Left colon (tissue), 2 donors: ENCODE results near the gene OMP. TPM values are rescaled to one million over a fixed set of nuclear protein-coding genes. Genes with fewer than 3 reads are reported as not detected.

ENCODE experiments used
- ATAC-seq: fragments of 200-7000 bp; cut with Tn5 transposase; one replicate; pipeline ENCODE4 v1.9.1; 2020; ENCODE audit warnings: mild to moderate bottlenecking, moderate library complexity
- DNase-seq, 2 donors: peaks; one replicate each; pipeline ENCODE4 v3.0.0-alpha.2; 2020
- intact Hi-C, 2 donors: fragments of 100-400 bp; cut with DNase I in 1 of 2; cut with micrococcal nuclease in 1 of 2; formaldehyde crosslinking; loops; one replicate each; pipeline versions ENCODE4 v1.11.2 to v1.14.0; 2022; cut with DNase I, micrococcal nuclease
- total RNA-seq, 2 donors: library from RNA; stranded (reverse); fragmentation: NEBNext Ultra II Directional; extraction: Animal tissue kit (Norgen Biotek cat#: 25700); gene quantifications; one replicate each; pipeline ENCODE4 v1.2.1, GENCODE V29; 2021
- donor health status: DM: no; HTN: no; CAD: no.
- donor health status: DM: yes; HTN: yes; CAD: no.

The OMP gene
- total RNA-seq, 2 donors from 2014 or later = 7.1 to 11.9 TPM

DNA sequence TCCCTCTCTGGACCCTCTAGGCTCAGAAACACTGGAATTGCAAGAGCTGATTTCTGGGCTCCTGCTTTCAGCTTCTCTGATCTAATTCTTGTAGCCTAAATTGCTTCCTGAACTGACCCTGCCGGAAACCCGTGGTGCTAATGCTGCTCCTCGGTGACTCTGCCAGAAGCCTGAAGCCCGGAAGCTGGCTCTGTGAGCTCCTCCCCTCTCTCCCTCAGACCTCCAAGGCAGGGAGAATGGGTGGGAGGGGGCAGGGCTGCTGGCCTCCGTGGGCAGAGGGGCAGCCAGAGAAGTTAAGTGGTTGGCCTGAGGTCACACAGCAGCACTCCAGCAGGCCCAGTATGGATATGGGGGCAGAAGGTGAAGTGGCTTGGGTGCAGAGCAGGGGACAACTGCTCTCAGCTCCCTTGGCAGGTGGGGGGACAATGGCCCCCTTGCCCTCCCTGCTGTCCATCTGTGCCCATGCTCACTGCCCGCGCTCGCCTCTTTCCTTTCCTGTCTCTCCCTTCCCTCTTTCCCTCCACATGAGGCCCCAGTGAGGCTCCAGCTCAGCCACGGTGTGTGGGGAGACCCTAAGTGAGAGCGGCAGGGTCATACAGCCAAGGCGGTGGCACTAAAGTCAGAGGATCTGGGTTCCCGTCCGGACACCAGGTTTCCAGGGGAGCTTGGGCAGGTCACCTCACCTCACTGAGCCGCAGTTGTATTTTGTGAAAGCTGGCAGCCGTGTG, 19.6 kb upstream of the OMP start:
- DNase-seq (peak; percentile 66 to 80), ATAC-seq (peak; percentile 28)
- intact Hi-C loops = no loop called here

DNA sequence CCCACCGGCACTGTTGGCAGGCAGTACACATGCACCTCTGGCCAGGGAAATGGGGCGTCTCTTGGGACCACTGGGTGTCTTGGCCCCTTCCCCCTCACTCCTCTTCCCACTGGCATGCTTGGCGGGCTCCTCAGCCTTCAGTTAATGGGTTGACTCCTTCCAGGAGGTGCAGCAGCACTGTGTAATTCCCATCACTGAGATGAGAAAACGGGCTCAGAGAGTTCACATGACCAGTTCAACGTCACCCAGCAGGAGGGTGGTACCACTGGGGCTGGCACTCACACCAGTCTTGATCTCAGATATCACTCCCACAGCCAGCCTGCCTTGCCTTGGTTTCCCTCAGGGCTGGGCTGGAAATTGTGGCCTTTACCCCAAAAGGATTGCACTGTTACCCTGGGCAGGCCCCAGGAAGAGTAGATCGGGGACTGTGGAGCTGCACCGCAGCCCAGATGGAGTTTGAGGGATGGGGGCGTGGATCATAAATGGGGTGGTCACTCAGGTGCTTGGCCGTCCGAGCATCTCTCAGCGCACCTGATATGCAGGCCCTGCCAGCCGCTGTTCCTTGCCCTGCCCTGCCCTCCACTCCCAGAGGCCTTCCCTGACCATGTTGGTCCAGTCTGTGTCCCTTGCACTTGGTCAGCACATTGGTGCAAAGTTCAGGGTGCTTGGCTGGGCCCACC, 18.9 kb upstream of the OMP start:
- peak; percentile 6 to 31 for DNase-seq
- intact Hi-C loops = no loop called here
- ATAC-seq = no peak

DNA sequence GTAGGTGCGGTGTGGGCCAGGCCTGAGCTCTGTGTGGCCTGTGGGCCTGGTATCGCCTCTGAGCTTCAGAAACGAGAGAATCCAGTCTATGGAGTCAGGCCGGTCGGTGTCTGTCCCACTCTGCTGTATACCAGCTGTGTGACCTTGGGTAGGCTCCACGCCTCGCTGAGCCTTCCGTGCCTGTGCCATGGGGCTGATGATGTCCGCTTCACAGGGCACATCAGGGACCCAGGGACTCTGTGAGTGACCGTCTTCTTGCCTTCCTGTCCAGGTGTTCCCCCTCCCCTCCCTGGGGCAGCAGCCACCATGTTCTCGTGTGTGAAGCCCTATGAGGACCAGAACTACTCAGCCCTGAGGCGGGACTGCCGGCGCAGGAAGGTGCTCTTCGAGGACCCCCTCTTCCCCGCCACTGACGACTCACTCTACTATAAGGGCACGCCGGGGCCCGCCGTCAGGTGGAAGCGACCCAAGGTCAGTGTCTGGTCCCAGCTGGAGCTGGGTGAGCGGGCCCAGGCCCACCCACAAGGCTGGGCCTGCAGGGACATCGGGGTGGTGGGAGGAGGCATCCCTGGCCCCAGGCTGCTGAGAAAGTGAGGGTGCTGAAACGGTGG, 18.0 kb upstream of the OMP start:
- no peak for ATAC-seq
- peak; percentile 9 to 27 for DNase-seq
- intact Hi-C loops = no loop called here

DNA sequence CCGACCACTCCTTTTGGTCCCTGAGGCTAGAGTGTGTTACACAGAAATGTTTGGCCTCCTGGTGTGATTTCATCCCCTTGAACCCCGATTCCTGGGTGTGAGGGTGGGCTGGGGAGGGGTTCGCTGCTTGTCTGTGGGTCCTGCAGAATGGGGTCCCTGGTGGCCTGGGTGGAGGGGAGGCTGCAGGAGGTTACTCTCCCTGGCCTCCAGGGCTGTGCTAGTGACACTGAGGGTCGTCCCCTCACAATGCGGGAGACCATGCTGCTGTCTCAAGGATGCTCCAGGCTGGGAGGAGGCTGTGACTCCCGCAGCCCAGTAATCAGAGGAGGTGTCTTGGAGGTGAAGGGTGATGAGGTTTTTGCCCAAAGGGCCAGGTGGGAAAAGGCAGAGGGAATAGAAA, 17.0 kb upstream of the OMP start:
- DNase-seq (peak; percentile 5 to 21), ATAC-seq (no peak)
- intact Hi-C loops = no loop called here

DNA sequence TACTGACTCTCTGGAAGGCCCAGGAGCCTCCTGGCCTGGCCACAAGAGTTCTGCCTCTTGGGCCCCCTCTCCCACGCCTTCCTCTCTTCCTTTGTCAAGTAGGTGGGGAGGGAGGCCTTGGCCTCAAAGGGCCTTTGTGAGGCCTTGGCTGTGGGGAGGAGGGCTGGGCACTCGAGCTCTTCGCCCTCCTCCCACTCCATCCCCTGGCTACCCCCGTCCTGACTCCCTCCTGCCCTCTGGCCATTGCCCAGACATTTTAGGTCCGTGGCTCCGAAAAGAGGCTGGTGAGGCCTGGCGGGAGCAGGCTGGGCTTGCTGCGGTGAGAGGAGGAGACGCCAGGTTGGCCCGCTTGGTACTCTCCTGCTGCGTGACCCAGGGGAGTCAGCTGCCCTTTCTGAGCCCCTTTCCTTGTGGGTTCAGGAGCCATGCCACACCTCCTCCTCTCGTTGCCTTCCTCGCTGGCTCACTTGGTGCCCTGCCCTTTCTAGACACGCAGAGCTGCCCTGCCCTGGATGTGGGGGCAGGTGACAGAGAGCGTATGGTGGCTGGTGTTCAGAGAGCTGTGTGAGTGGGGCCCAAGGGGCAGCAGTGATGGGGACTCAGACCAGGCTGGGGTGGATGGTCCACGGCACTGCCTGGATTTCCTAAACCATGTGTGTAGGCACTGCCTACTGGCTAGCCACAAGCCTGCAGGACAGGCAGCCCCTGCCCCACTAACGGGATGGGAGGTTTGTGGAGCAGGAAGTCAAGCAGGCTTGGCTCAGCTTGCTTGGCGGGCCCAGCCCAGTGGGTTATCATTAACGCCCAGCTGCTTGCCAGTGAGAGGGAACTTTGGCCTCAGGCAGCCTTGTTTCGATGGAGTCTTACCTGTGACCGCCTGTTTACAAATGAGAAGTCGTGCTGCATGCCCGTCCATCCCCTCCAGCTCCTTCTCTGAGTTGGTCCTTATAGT, 15.8 kb upstream of the OMP start:
- peak; percentile 73 for ATAC-seq
- intact Hi-C loops = no loop called here
- peak; percentile 83 to 93 for DNase-seq

DNA sequence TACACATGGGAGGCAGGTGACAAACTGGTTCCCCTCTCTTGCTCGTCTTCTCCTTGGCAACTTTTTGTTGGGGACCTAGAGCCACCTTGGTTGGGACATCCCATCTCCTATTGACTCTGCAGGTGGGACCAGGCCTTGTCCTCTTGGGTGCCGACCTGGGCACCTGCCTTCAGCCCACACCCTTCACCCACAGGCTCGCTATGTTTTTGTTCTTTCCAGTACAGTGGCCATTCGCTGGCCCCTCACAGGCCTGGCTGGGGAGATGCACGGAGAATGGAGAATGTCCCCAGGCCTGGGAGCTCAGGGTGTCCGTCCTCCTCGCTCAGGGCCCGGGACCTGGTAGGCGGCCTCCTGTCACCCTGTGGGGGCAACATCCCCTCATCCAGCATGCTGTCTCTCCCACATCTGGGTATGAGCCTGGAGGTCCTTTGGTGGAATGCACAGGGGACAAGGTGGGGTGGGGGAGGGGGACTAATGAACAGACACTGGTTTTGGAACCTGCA, 14.9 kb upstream of the OMP start:
- intact Hi-C loops = loop anchor here in 1 of 2 donors (2.0 kb wide), 1 partner anchor 41 kb away; no protein-coding TSS in a partner anchor
- ATAC-seq = no peak
- peak; percentile 15 to 25 for DNase-seq

DNA sequence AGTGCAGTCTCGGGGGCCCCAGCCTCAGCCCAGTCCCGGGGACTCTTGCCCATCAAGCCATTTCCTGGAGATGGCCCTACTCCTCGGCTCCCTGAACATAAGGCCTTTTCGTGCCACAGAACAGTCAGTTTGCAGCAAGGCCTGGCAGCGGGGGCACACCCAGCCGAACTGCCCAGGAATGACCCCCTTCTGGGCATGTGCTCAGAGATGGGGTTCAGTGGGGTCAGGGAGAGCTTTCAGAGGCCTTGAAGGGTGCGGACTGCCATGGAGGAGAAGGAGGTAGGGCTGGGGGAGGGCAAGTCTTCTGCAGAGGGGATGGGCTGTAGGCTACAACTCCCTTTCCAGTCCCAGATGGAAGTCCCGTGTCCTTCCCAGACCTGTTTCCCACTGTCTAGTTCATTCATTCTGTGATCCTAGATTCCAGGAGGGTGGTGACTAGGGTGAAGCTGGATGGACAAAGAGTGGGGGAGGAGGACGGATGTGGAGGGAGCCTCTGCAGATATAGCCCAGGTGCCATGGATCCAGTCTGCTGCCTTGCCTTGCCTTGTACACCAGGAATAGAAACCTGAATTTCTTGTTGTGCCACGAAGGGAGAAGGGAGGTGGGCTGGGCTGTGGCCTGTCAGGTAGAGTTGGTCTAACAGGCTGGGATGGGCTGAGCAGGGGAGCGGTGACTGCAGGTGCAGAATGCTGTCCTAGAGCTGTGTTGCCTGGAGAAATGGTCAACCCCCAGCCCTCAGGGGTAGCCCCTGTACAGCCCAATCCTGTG, 14.2 kb upstream of the OMP start:
- ATAC-seq = peak; percentile 40
- intact Hi-C loops = loop anchor here in 1 of 2 donors (2.0 kb wide), 1 partner anchor 42 kb away; no protein-coding TSS in a partner anchor

DNA sequence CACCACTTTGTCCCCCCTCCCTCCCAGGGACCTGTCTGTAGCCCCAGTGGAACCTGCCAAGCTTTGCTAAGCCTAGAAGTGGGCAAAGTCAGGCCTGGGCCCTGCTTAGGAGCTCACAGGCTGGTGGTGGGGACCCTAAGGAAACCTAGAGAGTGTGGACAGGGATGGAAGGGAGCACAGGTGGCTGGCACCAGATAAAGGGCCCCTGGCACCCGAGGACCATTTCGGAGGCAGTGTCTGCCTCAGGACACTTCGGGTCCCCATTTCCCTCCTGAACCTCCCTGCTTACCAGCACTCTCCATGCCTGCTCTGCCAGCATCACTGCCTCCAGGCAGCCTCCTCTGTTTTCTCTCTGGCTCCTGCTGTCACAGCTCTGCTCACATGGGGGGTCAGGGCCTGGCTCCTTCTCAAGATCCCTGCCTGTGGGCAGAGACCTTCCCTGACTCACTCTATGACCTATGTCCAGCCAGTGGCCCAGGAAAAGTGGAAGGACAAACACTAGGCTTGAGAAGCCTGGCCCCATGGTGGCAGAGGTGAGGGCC, 13.6 kb upstream of the OMP start:
- intact Hi-C loops = loop anchor here in 1 of 2 donors (2.0 kb wide), 1 partner anchor 42 kb away; no protein-coding TSS in a partner anchor
- peak; percentile 7 to 23 for DNase-seq
- ATAC-seq = no peak

More for the DNA sequence above, 14.2 kb upstream of the OMP start:
- peak; percentile 57 to 77 for DNase-seq

DNA sequence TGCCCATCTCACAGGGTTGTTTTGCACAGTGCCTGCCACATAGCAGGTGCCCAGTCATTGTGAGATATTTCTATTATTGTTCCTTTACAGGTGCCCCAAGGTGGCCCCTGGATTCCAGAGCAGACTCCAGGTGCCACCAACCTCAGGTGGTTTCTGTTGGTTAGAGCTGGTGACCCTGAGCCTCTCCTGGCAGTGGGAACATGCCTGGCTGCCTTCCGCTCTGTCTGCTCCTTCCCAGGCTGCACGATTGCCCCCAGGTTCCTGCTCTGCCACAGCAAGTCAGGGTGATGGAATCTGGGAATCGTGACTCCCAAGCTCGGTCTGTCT, 12.6 kb upstream of the OMP start:
- no peak for ATAC-seq
- intact Hi-C loops = loop anchor here in 1 of 2 donors (10.0 kb wide), 1 partner anchor 45 kb away; no protein-coding TSS in a partner anchor
- peak in 1 of 2 donors; percentile 13 for DNase-seq

DNA sequence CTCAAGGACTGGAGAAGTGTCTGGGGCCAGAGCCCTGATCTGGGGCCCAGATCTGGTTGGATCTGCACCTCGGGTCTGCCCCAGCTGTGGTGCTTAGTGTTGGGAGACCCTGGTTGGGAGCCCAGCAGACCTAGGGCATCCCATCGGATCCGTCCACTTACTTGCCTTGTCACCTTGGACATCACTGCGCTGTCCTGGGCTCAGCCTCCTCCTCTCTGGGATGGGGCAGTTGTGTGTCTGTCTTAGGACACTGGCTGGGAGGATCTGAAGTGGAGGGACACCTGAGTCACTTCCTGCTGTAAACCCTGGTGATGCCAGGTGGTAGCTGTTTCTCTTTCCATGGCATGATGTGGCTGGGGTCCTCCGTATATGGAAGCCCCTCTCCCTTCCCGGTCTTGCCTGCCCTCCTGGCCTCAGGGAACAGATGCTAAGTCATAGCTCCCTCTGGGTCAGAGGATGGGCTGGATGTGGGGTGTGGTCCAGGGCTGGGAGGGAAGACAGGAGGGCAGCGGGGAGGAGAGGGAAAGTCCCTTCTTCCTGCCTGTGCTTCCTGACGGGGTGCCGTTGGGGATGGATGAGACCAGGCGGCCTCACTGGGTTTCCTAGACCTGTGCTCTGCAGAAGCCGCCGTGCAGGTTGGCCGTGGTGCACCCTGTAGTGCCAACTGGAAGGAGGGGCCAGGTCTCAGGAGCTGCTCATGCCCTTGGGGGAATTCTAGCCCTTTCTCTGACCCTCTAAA, 12.1 kb upstream of the OMP start:
- intact Hi-C loops = loop anchor here in 1 of 2 donors (10.0 kb wide), 1 partner anchor 46 kb away; no protein-coding TSS in a partner anchor
- ATAC-seq (peak; percentile 17), DNase-seq (peak; percentile 49 to 71)

DNA sequence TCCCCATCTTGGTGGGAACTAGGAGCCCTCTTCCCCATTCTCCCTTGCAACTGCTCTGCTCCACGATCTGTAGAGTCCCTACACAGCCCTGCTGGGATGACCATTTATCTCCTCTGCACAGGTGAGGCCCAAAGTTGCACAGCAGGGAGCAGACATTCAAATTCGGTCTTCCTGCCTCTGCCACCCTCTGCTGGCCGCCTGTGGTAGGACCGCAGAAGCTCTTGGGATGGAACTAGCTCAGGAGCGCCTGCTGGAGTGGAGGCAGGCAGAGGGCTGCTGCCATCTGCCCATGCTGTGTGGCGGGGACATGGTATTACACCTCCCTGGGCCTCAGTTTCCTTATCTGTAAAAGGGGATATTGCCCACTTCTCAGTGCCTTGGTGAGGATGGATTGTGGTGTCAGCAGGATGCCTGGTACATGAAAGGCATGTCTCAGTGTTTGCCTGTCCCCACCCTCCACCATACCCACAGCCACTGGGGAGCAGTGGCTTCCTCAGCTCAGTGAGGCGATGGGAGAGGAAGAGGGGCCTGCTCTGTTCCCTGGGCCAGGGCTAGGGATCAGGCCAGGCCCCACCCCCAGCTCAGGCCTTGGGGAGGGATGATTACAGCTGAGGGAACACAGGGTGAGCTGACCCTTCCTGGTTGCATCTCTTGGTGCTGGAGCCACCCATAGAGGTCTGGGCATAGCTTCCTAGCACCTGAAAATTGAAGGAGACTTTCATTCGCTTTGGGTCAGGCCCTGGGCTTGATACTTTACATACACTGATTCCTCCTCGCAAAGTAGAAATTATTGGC, 11.3 kb upstream of the OMP start:
- intact Hi-C loops = loop anchor here in 1 of 2 donors (10.0 kb wide), 1 partner anchor 47 kb away; no protein-coding TSS in a partner anchor
- DNase-seq = peak; percentile 78 to 92
- peak; percentile 34 for ATAC-seq

DNA sequence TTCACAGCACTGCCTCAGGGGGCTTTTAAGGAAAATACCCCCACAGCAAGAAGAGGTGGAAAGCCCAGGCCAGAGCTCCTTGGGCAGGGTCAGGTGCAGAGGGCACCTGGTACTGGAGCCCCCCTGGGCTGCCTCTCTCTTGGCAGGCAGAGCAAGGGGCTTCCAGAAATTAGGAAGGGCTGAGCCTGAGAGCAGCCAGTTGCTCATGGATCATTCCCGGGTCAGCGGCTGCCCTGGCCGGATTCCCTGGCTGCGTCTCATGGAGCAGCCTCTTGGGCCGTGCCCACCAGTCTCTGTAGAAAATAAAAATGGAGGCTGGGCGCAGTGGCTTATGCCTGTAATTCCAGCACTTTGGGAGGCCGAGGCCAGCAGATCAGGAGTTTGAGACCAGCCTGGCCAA, 10.3 kb upstream of the OMP start:
- DNase-seq = peak; percentile 14 to 20
- ATAC-seq = no peak
- intact Hi-C loops = loop anchor here in 1 of 2 donors (10.0 kb wide), 1 partner anchor 48 kb away; no protein-coding TSS in a partner anchor

DNA sequence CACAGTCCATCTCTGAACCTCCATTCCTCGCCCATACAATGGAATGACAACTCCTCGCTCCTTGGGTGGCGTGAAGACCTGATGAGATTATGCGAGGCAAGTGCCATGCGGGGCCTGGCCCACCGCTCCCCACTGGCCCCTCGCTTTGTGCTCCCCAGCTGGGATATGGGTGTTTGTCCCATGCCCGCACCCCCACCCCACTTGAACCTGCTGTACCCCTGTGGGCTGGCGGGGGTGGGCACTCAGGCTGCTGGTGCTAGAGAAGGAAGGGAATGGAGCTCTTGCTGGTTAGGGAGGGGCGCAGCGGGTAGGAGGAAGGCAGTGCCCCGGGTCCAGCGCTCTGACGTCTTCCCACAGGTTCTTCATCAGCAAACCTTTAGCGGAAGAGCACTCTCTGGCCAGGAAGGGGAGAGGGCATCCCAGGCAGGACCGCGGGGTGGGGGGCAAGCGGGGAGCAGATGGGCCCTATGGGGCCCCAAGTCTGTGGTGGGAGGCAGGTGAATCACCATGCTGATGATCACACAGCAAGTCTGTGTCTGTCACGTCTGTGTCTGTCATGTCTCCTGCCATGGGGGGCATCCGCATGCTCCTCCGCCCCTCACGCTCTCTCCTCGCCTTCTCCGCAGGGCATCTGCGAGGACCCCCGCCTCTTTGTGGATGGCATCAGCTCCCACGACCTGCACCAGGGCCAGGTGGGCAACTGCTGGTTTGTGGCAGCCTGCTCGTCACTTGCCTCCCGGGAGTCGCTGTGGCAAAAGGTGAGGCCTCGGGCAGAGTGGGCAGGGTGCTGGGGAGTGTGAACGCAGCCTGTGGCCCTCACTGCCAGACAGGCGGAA, 9.4 kb upstream of the OMP start:
- ATAC-seq = no peak
- intact Hi-C loops = loop anchor here in 1 of 2 donors (10.0 kb wide), 1 partner anchor 48 kb away; no protein-coding TSS in a partner anchor
- DNase-seq = peak; percentile 10 to 34

DNA sequence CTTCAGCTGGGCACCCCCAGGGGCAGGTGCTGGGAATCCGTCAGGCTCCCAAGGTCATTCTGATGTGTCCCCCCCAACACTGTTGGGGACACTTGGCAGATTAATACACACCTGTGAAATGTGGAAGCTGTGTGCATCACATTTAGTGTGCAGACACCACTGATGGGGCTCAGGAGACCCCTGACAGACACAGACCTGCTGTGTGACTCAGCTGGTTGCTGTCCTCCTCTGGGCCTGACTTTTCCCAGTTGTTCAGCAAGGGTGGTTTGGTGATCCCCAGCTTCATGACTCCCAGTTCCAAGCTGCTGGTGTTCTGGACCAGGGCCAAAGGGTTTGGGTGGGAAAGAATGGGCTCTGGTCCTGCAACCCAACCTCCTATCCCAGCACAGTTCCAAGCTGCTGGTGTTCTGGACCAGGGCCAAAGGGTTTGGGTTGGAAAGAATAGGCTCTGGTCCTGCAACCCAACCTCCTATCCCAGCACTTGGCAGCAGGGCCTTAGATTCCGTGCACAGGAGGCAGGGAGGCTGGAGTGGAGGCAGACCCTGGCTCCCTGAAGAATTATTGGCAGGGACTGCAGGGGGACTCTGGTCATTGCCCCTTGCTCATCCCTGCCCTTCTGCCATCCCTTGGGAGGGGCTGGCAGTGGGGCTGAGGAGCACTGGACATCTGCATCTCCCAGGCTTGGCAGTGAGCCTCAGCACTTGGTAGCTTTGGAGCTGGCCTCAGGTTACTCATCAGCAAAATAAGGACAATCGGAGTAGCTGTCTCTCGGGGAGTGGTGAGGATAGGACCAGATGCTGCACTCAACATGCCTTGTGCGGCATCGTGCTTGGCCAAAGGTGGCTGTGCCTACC, 8.4 kb upstream of the OMP start:
- intact Hi-C loops = loop anchor here (2.0 to 10.0 kb wide), 2 partner anchors 49 kb away; no protein-coding TSS in a partner anchor
- DNase-seq = peak; percentile 10 to 23
- ATAC-seq = no peak
